ENCODE data around the gene CAPZA2.
A peak's percentile ranks its signal among the peaks of the same experiment; 100 is the strongest.
"Not testable (repeated sequence)": the region's sequence is repeated elsewhere in the genome, so short reads cannot be mapped to it uniquely, and the experiment has no call there.

The CAPZA2 gene

DNA sequence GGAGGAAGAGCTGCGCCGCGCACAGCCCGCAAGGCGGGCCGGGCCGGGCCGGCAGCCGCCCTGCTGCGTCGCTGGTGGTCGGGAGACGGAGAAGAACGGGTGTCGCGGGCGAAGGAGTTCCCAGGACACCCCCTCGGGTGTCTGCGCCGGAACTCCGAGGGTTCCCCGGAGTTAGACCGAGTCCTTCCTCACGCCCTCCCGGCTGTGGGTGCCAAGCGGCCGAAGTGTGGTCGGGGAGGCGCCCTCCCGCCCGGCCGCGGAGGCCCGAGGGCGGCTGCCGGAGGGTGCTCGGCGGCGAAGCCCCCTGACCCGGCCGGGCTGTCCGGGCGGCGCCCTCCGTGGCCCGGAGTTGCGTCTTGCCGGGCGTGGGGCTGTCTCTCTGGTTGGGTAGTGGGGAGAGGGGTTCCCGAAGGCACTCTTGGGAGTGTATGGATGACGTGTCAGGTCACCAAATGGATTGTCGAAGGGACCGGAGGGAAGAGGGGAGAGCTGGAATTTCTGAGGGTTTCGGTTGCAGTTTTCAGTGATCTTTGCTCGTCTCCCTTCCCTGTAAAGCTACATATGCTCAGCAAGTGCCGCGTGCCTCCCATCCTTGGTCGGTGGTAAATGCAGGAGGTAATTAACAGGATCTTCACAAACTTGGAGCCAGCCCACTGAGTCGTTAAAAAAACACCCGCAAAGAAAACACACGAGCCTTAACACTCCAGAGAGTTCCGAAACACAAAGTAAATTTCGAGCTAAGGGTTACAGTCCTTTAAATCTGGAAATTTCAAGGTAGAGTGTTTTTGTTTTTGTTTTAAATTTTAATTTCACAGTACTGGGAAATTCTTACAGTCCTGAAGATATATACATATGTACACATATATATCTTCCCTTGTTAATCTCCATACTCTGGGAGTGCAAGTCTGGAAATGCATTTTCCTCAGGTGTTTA lies 91.8 kb downstream of the CAPZA2 start:
- peak; percentile 77 for DNase-seq (ENCODE audit: low spot score)

DNA sequence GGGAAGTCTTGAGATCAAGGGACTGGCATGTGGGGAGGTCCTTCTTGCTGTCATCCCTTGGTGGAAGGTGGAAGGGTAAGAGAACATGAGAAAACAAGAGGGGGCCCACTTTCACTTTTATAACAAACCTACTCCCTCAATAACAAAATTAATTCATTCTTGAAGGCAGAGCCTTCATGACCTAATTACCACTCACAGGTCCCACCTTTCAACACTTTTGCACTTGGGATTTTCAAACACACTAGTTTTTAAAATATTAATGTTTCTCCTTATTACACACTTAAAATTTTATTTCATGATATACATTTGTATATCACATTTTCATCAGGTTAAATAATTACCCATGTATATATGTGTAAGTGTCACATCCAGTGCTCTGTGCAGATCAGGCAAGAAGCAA lies 93.0 kb downstream of the CAPZA2 start:
- DNase-seq (ENCODE audit: low spot score): no peak

DNA sequence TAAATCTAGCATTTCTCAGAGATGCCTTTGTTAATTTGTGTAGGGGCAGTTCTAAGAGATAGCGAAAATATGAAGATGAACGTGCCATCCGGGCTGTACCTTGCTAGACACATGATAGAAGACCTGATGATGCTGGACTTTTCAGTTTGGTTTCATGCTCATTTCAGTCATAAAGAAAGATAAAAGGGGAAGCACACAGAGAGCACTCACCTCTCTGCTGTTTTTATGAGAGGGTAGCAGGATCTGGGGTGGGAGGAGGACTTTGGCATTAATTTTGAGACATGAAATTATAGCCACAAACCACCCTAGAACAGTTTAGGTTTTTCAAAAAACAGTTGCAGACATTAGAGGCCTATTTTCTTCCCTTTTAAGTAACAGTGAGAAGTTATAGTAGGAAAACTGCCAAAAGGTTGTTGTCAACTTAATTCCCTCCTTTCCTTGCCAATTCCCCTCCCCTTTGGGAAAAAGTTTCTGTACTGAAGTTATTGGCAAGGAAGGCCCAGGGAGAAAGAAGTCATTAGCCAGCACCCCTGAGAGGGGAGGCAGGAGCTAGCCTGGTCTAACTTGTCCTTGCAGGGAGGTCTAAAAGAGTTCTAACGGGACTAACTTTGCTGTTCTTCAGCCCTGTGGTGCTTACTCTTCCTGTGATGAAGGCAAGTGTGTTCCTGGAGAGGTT lies 93.6 kb downstream of the CAPZA2 start:
- no peak for DNase-seq (ENCODE audit: low spot score)

DNA sequence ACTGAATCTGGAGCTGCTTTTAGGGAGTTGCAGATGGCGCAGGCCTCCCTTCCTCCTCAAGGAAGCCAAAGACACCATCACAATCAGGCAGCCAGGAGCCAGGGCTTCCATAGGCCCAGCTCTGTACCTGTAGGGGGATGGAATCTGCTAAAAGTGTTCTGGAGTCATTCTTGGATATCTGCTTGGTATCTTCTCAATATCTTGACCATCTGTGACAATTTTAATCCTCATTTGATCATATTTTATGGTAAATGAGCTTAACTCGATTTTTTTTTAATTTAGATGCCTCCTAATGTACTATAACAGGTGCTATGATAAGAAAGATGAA lies 94.1 kb downstream of the CAPZA2 start:
- no peak for DNase-seq (ENCODE audit: low spot score)

DNA sequence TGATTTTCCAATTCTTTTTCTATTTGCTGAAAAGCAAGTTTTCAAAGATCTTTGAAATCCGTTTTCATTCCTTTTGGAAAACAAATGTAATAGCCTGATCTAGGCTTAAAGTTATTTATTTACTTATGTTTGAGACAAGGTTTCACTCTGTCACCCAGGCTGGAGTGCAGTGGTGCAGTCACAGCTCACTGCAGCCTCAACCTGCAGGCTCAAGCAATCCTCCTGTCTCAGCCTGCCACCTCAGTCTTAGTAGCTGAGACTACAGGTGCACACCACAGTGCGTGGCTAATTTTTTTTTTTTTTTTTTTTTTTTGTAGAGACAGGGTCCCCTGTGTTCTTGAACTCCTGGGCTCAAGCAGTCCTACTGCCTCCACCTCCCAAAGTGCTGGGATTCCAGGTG lies 95.5 kb downstream of the CAPZA2 start:
- DNase-seq (ENCODE audit: low spot score): no peak

DNA sequence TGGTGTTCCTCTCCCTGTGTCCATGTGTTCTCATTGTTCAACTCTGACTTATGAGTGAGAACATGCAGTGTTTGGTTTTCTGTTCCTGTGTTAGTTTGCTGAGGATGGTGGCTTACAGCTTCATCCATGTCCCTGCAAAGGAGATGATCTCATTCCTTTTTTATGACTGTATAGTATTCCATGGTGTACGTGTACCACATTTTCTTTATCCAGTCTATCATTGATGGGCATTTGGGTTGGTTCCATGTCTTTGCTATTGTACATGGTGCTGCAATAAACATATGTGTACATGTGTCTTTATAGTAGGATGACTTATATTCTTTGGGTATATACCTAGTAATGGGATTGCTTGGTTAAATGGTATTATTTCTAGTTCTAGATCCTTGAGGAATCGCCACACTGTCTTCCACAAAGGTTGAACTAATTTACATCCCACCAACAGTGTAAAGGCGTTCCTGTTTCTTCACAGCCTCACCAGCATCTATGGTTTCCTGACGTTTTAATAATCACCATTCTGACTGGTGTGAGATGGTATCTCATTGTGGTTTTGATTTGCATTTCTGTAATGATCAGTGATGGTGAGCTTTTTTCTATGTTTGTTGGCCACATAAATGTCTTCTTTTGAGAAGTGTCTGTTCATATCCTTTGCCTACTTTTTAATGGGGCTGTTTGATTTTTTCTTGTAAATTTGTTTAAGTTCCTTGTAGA lies 99.7 kb downstream of the CAPZA2 start:
- DNase-seq (ENCODE audit: low spot score): not testable (repeated sequence)

DNA sequence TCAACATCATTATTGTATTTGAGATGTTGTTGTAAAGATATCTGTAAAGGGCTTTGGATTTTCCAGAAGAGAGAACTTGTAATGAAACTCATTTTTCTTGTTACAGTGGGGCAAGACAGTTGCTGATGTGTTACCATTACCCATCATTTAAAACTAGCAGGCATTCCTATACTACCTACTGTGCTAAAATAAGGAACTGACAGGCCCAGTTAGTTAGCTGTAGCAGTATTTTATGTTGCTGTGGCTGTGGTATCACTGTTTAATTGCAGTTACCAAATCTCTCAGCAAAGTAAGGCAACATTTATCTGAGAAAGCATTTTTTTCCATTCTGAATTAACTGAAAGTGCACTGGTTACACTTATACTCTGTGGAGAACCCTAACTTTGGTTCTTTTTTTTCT lies 100.8 kb downstream of the CAPZA2 start:
- DNase-seq (ENCODE audit: low spot score): no peak

DNA sequence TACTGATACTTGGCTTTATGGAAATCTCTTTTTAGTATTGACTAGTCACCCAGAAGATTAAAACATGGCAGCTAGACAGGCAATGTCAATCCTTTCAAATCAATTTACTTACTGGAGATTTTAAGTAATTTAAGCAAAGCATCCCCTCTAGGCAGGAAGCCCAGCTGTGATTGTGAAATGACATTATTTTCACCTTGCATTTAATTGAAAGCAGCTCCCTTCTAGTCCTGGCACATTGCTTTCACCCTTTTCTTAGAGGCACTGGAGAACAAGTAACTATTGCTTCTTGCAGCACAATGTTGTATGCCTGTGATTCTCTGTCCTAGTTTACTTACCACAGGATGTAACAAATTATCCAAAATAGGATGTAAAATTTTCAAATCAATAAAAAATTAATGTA lies 104.2 kb downstream of the CAPZA2 start:
- DNase-seq (ENCODE audit: low spot score): peak; percentile 41

DNA sequence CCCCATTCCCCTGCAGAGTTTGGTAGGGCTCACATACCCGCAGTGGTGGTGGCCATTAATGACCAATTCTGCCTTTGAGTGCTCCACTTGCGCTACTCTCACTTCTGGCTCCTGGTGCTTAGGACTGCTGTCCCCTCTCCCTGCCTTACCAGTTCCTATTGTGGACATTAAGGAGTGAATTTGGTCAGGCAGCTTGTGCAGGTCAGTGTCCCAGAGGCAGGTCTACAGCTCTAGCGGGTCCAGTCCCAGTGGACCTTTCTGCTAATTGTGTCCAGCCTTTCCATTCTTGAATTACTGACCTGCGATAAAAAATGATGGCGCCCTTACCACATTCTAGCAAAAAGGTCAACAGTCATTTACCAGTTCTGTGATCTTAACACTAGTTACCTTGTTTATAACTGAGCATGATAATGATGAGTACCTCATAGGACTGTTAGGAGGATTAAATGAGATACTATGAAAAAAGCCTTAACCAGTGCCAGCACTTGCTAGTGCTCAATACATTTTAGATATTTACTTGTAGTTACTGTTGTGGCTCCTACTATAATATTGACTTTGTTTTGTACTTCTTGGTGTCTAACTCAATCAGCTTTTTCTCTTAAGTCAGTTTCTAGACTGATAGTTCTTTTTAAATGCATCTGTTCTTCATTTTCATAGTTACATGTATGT lies 105.0 kb downstream of the CAPZA2 start:
- no peak for DNase-seq (ENCODE audit: low spot score)

DNA sequence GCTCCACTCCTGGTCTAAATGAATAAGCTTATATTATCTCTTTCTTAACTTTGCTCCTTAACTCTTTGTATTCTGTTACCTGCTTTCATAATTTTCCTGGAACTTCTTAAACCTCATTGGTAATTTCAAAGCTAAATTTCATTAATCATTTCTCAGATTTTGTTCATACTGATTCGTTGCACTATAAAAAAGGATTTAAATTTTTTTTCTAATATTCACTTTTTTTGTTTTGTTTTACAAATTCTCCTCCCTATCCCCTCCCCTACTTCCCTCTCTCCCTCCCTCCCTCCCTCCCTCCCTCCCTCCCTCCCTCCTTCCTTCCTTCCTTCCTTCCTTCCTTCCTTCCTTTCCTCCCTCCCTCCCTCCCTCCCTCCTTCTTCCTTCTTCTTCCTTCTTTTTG lies 105.6 kb downstream of the CAPZA2 start:
- no peak for DNase-seq (ENCODE audit: low spot score)

DNA sequence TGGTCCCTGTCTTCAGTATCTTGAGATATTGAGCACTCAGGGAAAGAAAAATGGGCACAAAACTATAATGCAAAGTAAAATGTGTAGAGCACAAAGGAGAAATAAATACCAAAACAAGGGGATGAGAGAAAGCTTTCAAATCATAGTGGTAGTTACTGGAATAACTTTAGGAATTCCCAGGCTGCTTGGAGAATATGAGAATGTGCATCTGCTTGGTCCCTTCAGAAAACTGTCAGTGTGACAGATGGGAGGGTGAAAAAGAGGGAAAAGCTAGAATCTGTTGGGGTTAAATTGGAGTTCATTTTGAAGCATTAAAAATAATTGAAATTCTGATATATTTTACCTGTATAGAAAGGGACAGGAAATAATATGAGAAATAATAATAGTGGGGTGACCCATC lies 106.2 kb downstream of the CAPZA2 start:
- no peak for DNase-seq (ENCODE audit: low spot score)

DNA sequence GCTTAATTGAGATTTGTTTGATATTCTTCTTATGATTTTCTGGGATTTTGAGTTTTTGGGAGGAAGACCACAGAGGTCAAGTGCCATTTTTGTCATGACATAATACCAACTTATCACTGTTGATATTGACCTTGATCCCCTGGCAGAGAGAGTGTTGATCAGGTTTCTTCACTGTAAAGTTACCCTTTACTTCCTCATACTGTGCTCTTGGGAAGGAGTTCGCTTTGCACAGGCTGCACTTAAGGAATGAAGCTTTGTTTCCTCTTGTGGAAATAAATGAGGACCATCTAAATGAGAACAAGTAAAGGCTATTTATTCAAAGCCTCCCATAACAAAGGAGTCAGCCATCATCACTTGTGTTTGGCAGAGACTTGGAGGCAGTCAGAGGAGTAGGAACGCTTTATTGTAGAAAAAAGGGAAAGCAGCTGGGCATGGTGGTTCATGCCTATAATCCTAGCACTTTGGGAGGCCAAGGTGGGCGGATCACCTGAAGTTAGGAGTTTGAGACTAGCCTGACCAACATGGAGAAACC lies 107.0 kb downstream of the CAPZA2 start:
- DNase-seq (ENCODE audit: low spot score): no peak

DNA sequence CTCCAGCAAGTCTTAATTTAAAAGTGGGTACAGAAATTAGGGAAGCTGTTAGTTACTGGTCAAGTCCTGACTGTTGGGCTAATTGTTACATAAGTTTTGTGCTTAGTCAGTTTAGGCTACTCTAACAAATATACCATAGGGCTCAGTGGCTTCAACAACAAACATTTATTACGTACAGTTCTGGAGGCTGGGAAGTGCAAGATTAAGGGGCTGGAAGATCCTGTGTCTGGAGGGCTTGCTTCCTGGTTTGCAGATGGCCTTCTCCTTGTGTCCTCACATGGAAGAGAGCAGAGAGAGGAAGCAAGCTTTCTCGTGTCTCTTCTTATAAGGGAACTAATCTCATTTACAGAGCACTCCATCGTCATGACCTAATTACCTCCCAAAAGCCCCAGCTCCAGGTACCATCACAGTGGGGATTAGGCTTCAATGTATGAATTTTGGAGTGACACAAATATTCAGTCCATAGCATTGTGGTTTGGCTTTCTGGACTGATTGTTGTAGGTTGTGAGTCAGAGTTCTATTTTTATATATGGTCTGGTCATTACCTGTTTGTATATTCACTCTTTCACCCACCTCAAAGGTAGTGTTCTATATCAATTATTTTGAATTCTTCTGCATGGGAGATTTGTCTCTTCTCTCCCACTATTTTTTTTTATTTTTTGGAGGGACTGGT lies 108.0 kb downstream of the CAPZA2 start:
- no peak for DNase-seq (ENCODE audit: low spot score)

DNA sequence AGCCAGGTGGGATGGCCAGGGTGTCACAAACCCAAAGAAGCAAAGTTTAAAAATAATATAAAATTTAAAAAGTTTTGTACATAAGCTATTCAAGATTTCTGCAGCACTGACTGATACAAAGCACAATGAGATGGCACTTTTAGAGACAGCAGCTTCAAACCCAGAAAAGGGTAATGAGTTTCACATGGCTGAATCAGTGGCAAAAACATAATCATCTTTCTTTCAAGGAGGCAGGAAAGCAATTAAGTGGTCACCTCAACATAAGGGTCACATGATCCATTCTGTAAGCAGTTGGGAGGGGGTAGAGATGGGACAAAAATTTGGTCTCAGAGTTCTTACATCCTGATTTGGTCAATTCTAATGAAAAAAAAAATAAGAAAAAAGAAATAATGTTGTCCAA lies 108.8 kb downstream of the CAPZA2 start:
- DNase-seq (ENCODE audit: low spot score): not testable (repeated sequence)

Data from GM03348 (cell line).